Measurements from ENCODE around the gene KCNT2. TPM values are rescaled to one million over a fixed set of nuclear protein-coding genes. Genes with fewer than 3 reads are reported as not detected.

Gene KCNT2
- total and polyA plus RNA-seq, 9 of the 15 experiments (the other 6 are each of a cell fraction or from before 2014, with no cell fraction given): 0.13 to 0.73 (median 0.28) TPM

DNA sequence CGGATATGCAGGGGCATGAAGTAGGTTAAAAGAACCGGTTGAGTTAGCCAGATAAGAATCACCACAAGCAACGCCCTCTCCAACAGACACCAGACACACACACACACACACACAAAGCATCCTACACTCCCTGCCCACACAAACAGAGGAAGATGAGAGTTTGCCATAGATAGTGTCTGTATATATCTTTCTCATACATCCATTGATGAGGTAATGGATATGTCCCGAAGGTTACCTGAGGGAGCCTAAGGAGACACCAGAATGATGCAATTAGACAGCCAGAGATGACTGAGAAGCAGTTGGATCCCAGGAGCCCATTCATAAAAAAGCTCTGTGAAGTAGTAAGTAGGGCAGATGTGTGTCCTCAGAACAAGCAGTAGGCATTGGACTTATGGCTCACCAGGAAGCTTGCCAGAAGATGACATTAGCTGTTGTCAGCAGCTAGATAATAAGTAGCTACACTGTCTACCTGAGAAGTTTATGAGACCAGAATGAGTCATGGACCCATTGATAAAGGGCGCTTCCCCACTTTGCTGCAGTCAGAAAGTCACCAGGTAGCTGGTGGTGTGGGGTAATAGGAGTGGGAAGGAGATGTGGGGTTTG is 247.0 kb downstream of the KCNT2 start (continued):
- TF ChIP-seq CEBPG (CRISPR knock-in tag; IDR thresholded peaks at IDR 0.05): peak; percentile 53
- peak; percentile 21 to 75; a peak in 3 of 4 replicates for TF ChIP-seq CEBPG (tag; conservative IDR thresholded peaks at IDR 0.05 in 1 of 2, IDR thresholded peaks at IDR 0.05 in 1 of 2)
- TF ChIP-seq HDGF (IDR thresholded peaks at IDR 0.05): no peak

GRCh38 chr1:196357913-196358312 is 250.3 kb downstream of the KCNT2 start:
- no TSS peak for BruUV-seq (replicated peaks)

More at GRCh38 chr1:196357913-196358312, 250.3 kb downstream of the KCNT2 start:
- Histone ChIP-seq H4K20me1 (replicated peaks; ENCODE audit: control insufficient read depth, insufficient read depth, low read length) (no peaks in the 10 kb centered on the region), H3K4me1 (replicated peaks in 1 of 2; ENCODE audit: control insufficient read depth in 2 of 2, insufficient read depth in 2 of 2, low read length in 2 of 2) (no peaks in the 10 kb centered on the region), H3K4me3 (no peak overlapping the region), H2AFZ (ENCODE audit: low read depth, low read length) (no peak overlapping the region), H3K36me3 (ENCODE audit: control insufficient read depth, insufficient read depth, low read length) (no peaks in the 10 kb centered on the region), H3K9ac (ENCODE audit: insufficient read depth in 1 of 2, low read depth in 2 of 2, low read length in 2 of 2) (no peak overlapping the region), H3K27ac (ENCODE audit: extremely low read depth, low read depth, low read length) (no peak overlapping the region), H3K27me3 (ENCODE audit: control insufficient read depth in 2 of 2, insufficient read depth in 2 of 2, low read length in 2 of 2) (no peaks in the 10 kb centered on the region), H3K9me3 (replicated peaks; ENCODE audit: control insufficient read depth, insufficient read depth, low read depth, low read length) (no peaks in the 10 kb centered on the region), H3K79me2 (ENCODE audit: control insufficient read depth, insufficient read depth, low read length) (no peaks in the 10 kb centered on the region), H3K9me1 (ENCODE audit: control insufficient read depth, insufficient read depth, low read length) (no peaks in the 10 kb centered on the region), H3K4me2 (ENCODE audit: insufficient read depth, low read length) (no peak overlapping the region)
- DNase-seq (ENCODE audit: extremely low read depth in 1 of 4, low spot score in 3 of 4) (no peak), ATAC-seq (no peak), FAIRE-seq (no peak)
- in situ Hi-C loops (cut with MboI) (no loop called here), intact Hi-C loops (cut with micrococcal nuclease) (no loop called here)
- 50% methylated on average over 1 of the region's 1 CpG for WGBS (ENCODE audit: insufficient coverage, low coverage, missing lambda C conversion rate)
- TF ChIP-seq CUX1 (CRISPR knock-in tag; IDR thresholded peaks at IDR 0.05): no peak
- CTCF ChIA-PET (ENCODE audit: low intra/inter-chr PET ratio): no interaction called here
- POLR2A ChIA-PET: interaction anchor here (1.0 kb wide), 1 partner anchor 9 kb away, joined by 3 read pairs; no protein-coding TSS in a partner anchor
